K562 (cell line): ENCODE measurements around the gene PBX2. TPM values are rescaled to one million over a fixed set of nuclear protein-coding genes. Genes with fewer than 3 reads are reported as not detected.
A peak's percentile ranks its signal among the peaks of the same experiment; 100 is the strongest.

Experiments used
- CBFA2T3 ChIP-seq: fragments of 450-650 bp; IDR thresholded peaks from 2 replicates; pipeline ENCODE4 v1.6.1; 2017
- EGR1 ChIP-seq: fragments of 450-650 bp; conservative IDR thresholded peaks from 2 replicates; pipeline ENCODE4 v1.6.1; 2017; ENCODE audit warnings: mild to moderate bottlenecking
- EZH2 ChIP-seq: IDR thresholded peaks from 2 replicates; pipeline ENCODE4 v1.6.1; 2012; ENCODE audit warnings: low read depth, mild to moderate bottlenecking, inconsistent platforms, low read length, borderline replicate concordance
- GATAD2A ChIP-seq: fragments of 450-650 bp; IDR thresholded peaks from 2 replicates; pipeline ENCODE4 v1.6.1; 2017
- HEY1 ChIP-seq: fragments of 250-450 bp; sonication (Bioruptor Pico); IDR thresholded peaks from 2 replicates; pipeline ENCODE4 v1.5.0; 2020; ENCODE audit warnings: mild to moderate bottlenecking, moderate library complexity, borderline replicate concordance
- HMGN3 ChIP-seq: IDR thresholded peaks from 2 replicates; pipeline ENCODE4 v1.6.1; 2011; ENCODE audit warnings: borderline replicate concordance, low read depth, mild to moderate bottlenecking, mixed read lengths, low read length; ENCODE audit not compliant: insufficient read length; ENCODE audit errors: extremely low read depth
- HNRNPL ChIP-seq: fragments of 200-400 bp; formaldehyde crosslinking; IDR thresholded peaks from 2 replicates; pipeline ENCODE4 v1.6.1; 2017; ENCODE audit warnings: low read depth, mild to moderate bottlenecking, low read length
- JUNB ChIP-seq: fragments of 450-650 bp; formaldehyde crosslinking; conservative IDR thresholded peaks from 2 replicates; pipeline ENCODE4 v1.4.0; 2020; ENCODE audit warnings: mild to moderate bottlenecking
- KLF13 ChIP-seq: fragments of 450-650 bp; IDR thresholded peaks from 2 replicates; pipeline ENCODE4 v1.6.1; 2016; ENCODE audit warnings: missing genetic modification characterization, low read depth, mild to moderate bottlenecking, missing compliant biosample characterization, moderate library complexity, borderline replicate concordance
- NCOR1 ChIP-seq: fragments of 450-650 bp; IDR thresholded peaks from 2 replicates; pipeline ENCODE4 v1.6.1; 2016; ENCODE audit warnings: mild to moderate bottlenecking, moderate library complexity
- NFRKB ChIP-seq: fragments of 450-650 bp; IDR thresholded peaks from 2 replicates; pipeline ENCODE4 v1.6.1; 2016; ENCODE audit warnings: low read depth
- PRMT5 ChIP-seq: sonication (generic); formaldehyde crosslinking; IDR thresholded peaks from 2 replicates; pipeline ENCODE4 v1.5.0; 2020; ENCODE audit warnings: missing genetic modification reagents
- SMAD3 ChIP-seq: fragments of 450-650 bp; formaldehyde crosslinking; conservative IDR thresholded peaks from 2 replicates; pipeline ENCODE4 v1.4.0; 2020; ENCODE audit warnings: mild to moderate bottlenecking
- SMAD4 ChIP-seq: fragments of 250-450 bp; sonication (Bioruptor Pico); conservative IDR thresholded peaks from 2 replicates; pipeline ENCODE4 v1.8.0; 2021; ENCODE audit warnings: inconsistent platforms, mild to moderate bottlenecking, moderate library complexity
- SMARCB1 ChIP-seq: IDR thresholded peaks from 2 replicates; pipeline ENCODE4 v1.6.1; 2011; ENCODE audit warnings: improper control_type of control experiment, low read depth; ENCODE audit not compliant: insufficient read length
- SRSF1 ChIP-seq: fragments of 200-400 bp; formaldehyde crosslinking; IDR thresholded peaks from 2 replicates; pipeline ENCODE4 v1.6.1; 2017; ENCODE audit warnings: mild to moderate bottlenecking, low read depth, low read length, moderate library complexity
- TAF1 ChIP-seq: IDR thresholded peaks from 2 replicates; pipeline ENCODE4 v1.6.1; 2011; ENCODE audit warnings: mild to moderate bottlenecking, low read length, moderate library complexity; ENCODE audit not compliant: insufficient read depth, control insufficient read depth, severe bottlenecking; ENCODE audit errors: extremely low read depth
- ZBTB2 ChIP-seq: fragments of 450-650 bp; IDR thresholded peaks from 2 replicates; pipeline ENCODE4 v1.6.1; 2016; ENCODE audit warnings: antibody characterized with exemption
- ZBTB8A ChIP-seq: fragments of 450-650 bp; IDR thresholded peaks from 2 replicates; pipeline ENCODE4 v1.6.1; 2018; ENCODE audit warnings: mild to moderate bottlenecking, moderate library complexity; ENCODE audit not compliant: partially characterized antibody
- ZC3H4 ChIP-seq: sonication (generic); formaldehyde crosslinking; IDR thresholded peaks from 2 replicates; pipeline ENCODE4 v1.9.0; 2021; ENCODE audit warnings: missing genetic modification reagents, borderline replicate concordance
- ZNF146 ChIP-seq: IDR thresholded peaks from one replicate; pipeline ENCODE4 v1.6.1; 2018; ENCODE audit warnings: missing compliant biosample characterization; ENCODE audit not compliant: unreplicated experiment
- ZNF280B ChIP-seq: fragments of 250-450 bp; sonication (Bioruptor Pico); IDR thresholded peaks from 2 replicates; pipeline ENCODE4 v1.5.1; 2021; ENCODE audit warnings: mild to moderate bottlenecking
- ZNF57 ChIP-seq: fragments of 450-650 bp; formaldehyde crosslinking; IDR thresholded peaks from 2 replicates; pipeline ENCODE4 v1.4.0; 2020; ENCODE audit warnings: mild to moderate bottlenecking, moderate library complexity
- ZZZ3 ChIP-seq: fragments of 450-650 bp; IDR thresholded peaks from 2 replicates; pipeline ENCODE4 v1.6.1; 2016; ENCODE audit warnings: antibody characterized with exemption, mild to moderate bottlenecking, moderate library complexity
- polyA plus RNA-seq, 8 experiments: library from polyadenylated mRNA; depleted of rRNA in 4 of 8; stranded (reverse) in 5 of 8; unstranded in 3 of 8; fragments of >200 nt; fragmentation: Nextera tagmentation in 2 of 8; fragmentation: Illumina TruSeq in 1 of 8; extraction: Ambion mirVana in 2 of 8; extraction: Trizol in 1 of 8; gene quantifications; 2 replicates each; pipeline versions ENCODE4 v1.2.1 to v1.2.3, GENCODE V29; 2011 to 2014; ENCODE audit warnings: inconsistent platforms in 1 of 8, missing spikeins in 1 of 8
- total RNA-seq, 7 experiments: library from RNA; depleted of rRNA in 6 of 7; stranded (reverse); fragments of >200 nt in 6 of 7; fragmentation: Illumina TruSeq in 2 of 7; extraction: Trizol in 2 of 7; gene quantifications; 2 replicates each; pipeline versions ENCODE4 v1.2.1 to v1.2.3, GENCODE V29; 2011 to 2021; ENCODE audit warnings: low replicate concordance in 1 of 7
- TF ChIP-seq, protein P1 (sequence below): fragments of 250-450 bp; sonication (Bioruptor Pico); IDR thresholded peaks from 2 replicates; pipeline ENCODE4 v1.5.0; 2022; ENCODE audit warnings: mild to moderate bottlenecking

The PBX2 gene
- total and polyA plus RNA-seq, 9 of the 15 experiments (the other 6 are each of a cell fraction or from before 2014, with no cell fraction given), result 1.9 to 134 (median 62.5) TPM

DNA sequence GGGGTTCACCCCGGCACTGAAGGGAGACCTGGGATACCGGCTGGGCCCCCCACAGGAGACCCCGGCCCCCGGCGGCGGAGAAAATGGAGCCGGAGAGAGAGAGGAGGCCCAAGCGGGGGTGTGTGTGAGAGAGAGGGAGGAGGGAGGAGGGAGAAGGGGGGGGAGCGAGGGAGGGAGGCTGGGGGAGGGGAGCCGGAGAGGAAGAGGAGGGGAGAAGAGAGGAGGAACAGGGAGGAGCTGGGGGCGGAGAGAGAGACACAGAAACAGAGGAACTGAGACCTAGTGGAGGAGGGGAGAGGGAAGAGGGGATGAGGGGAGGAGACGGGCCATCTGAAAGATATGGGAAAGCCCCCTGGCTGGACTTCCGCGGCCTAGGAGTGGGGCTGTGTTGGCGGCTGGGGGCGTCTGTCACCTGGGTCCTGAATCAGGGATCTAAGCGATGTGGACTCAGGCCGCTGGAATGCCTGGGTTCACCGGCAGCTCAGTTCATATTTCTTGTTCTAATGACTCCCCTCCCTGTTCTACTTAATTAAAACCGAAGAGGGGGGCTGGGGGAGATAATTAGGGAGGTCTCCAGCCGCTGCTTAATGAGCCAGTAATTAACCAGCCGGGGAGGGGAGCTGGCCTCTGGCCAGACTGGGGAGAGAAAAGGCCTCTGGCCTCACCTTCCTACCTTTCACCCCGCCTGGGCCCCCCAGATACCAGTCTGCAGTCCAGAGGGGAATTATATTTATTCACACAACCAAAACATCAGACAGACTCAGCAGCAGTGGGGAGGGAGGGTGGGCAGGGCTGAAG lies at the start of gene PBX2 (continued):
- TF ChIP-seq EZH2 (no peak), PRMT5 (CRISPR knock-in tag) (no peak), NCOR1 (peak; percentile 64), TAF1 (peak; percentile 33), SMARCB1 (no peak), HEY1 (CRISPR knock-in tag) (no peak), HMGN3 (no peak), SRSF1 (no peak), ZZZ3 (no peak), ZNF146 (CRISPR knock-in tag) (no peak), CBFA2T3 (0 out of 2 replicates have a peak, but pooled peaks have one; percentile 14), SMAD3 (CRISPR knock-in tag) (no peak), SMAD4 (CRISPR knock-in tag) (peak; percentile 50; the same call in 1 of the 2 replicates), HNRNPL (no peak), ZBTB8A (no peak), ZBTB2 (peak; percentile 92), JUNB (no peak), GATAD2A (peak; percentile 96), ZNF57 (CRISPR knock-in tag) (no peak), ZC3H4 (CRISPR knock-in tag) (no peak), EGR1 (peak; percentile 94), ZNF280B (CRISPR knock-in tag) (no peak), NFRKB (0 out of 2 replicates have a peak, but pooled peaks have one; percentile 66), KLF13 (tag) (no peak)
- TF ChIP-seq, protein P1, sequence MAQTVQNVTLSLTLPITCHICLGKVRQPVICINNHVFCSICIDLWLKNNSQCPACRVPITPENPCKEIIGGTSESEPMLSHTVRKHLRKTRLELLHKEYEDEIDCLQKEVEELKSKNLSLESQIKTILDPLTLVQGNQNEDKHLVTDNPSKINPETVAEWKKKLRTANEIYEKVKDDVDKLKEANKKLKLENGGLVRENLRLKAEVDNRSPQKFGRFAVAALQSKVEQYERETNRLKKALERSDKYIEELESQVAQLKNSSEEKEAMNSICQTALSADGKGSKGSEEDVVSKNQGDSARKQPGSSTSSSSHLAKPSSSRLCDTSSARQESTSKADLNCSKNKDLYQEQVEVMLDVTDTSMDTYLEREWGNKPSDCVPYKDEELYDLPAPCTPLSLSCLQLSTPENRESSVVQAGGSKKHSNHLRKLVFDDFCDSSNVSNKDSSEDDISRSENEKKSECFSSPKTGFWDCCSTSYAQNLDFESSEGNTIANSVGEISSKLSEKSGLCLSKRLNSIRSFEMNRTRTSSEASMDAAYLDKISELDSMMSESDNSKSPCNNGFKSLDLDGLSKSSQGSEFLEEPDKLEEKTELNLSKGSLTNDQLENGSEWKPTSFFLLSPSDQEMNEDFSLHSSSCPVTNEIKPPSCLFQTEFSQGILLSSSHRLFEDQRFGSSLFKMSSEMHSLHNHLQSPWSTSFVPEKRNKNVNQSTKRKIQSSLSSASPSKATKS (CRISPR knock-in tag), result no peak
